ENCODE measurements around the gene BMP8A. TPM values are rescaled to one million over a fixed set of nuclear protein-coding genes. Genes with fewer than 3 reads are reported as not detected.
"Not testable (repeated sequence)": the region's sequence is repeated elsewhere in the genome, so short reads cannot be mapped to it uniquely, and the experiment has no call there.

The BMP8A gene
- total and polyA plus RNA-seq, 2 of the 8 experiments (the other 6 are each of a cell fraction or from before 2014, with no cell fraction given): 0.38 to 0.43 TPM

DNA sequence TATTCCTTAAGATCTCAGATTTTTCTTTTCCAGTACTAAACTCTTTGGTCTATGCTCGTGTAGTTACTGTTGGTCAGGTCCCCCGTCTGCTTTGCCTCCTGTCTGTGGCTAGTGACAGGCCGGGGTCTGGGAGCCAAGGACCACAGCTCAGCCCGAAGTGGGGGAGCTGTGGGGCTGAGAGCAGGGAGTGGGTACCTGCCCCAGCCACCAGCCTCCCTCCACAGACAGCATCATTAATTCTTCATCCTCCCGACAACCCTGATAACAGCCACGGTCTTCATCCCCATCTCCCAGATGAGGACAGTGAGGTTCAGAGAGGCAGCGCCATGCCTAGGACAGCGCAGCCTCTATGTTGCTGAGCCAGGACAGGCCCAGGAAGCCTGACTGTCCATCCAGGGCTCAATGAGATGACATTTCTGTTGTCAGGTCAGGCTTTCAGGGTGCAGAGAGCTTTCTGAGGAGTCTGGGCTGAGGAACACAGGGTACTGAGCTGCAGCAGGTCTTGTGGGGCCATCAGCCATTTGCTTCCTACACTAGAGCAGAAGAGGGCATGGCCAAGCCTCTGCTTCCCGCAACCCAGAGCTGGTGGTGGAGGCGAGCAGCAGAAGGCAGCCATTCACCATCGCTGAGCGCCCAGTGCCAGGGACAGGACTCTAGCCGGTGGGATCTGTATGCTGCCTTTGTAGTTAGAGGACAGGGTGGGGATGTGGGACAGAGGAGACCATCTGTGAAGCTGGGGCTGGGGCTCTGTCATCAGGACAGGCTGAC, 1.8 kb downstream of the BMP8A start:
- H3K36me3 ChIP-seq (ENCODE audit: control insufficient read depth in 2 of 4, insufficient read depth in 4 of 4, low read length in 3 of 4); H3K4me1 ChIP-seq (replicated peaks in 1 of 4; ENCODE audit: control insufficient read depth in 3 of 4, insufficient read depth in 4 of 4, low read length in 3 of 4); H4K20me1 ChIP-seq (replicated peaks in 1 of 2; ENCODE audit: control insufficient read depth in 1 of 2, insufficient read depth in 2 of 2, low read length in 2 of 2); H2BK15ac ChIP-seq (ENCODE audit: low read length); H3K23ac ChIP-seq (ENCODE audit: insufficient read length); H4K91ac ChIP-seq (replicated peaks; ENCODE audit: insufficient read length, low read length); H3K4me2 ChIP-seq (ENCODE audit: insufficient read depth in 1 of 2, low read depth in 2 of 2, low read length in 2 of 2); H3K79me1 ChIP-seq (ENCODE audit: low read depth, low read length); H2BK5ac ChIP-seq (ENCODE audit: low read depth, low read length); H2AFZ ChIP-seq (ENCODE audit: low read length); H3K4me3 ChIP-seq (ENCODE audit: extremely low read depth in 1 of 4, insufficient read depth in 2 of 4, low read depth in 3 of 4, low read length in 4 of 4); H2BK20ac ChIP-seq (ENCODE audit: low read length); H2AK5ac ChIP-seq (ENCODE audit: low read depth, low read length); H3K9me3 ChIP-seq (ENCODE audit: insufficient read depth in 2 of 2, low read depth in 1 of 2, low read length in 1 of 2); H3K4ac ChIP-seq (replicated peaks; ENCODE audit: insufficient read length, low read depth, low read length); H2BK120ac ChIP-seq (replicated peaks; ENCODE audit: low read depth, low read length); H3K79me2 ChIP-seq (ENCODE audit: control insufficient read depth in 1 of 2, insufficient read depth in 2 of 2, low read length in 2 of 2); H3K14ac ChIP-seq (ENCODE audit: insufficient read length); POLR2A ChIA-PET (ENCODE audit: partially characterized antibody); H3K27ac ChIP-seq (ENCODE audit: low read depth, low read length); H3K9ac ChIP-seq (replicated peaks in 1 of 4; ENCODE audit: extremely low read depth in 1 of 4, low read depth in 3 of 4, low read length in 3 of 4); H4K5ac ChIP-seq (ENCODE audit: insufficient read length, low read depth, low read length); H2BK12ac ChIP-seq (ENCODE audit: low read depth, low read length); H4K8ac ChIP-seq (ENCODE audit: extremely low read depth, insufficient read depth, low read length); FAIRE-seq; H3K56ac ChIP-seq (replicated peaks; ENCODE audit: insufficient read length, low read depth, low read length); DNase-seq (ENCODE audit: low read depth in 1 of 2, low spot score in 2 of 2); H3K23me2 ChIP-seq (ENCODE audit: low read depth, low read length); H3K18ac ChIP-seq (ENCODE audit: extremely low read depth, low read length): not testable (repeated sequence)
- peaks cover 18 to 49% (median 43%) of the 10 kb centered on the region in 4 experiments for H3K27me3 ChIP-seq (replicated peaks in 1 of 4; ENCODE audit: control insufficient read depth in 3 of 4, extremely low read depth in 1 of 4, insufficient read depth in 3 of 4, low read length in 3 of 4)
- TF ChIP-seq EZH2 (IDR thresholded peaks at IDR 0.05; ENCODE audit: low read depth, low read length, severe bottlenecking): peak; percentile 37
- WGBS, 2 experiments (ENCODE audit: extremely low coverage in 1 of 2, insufficient coverage in 1 of 2, insufficient read length in 1 of 2, insufficient replicate concordance in 2 of 2, low coverage in 1 of 2, low lambda C conversion rate in 2 of 2, missing lambda C conversion rate in 1 of 2): 86% methylated on average over 13 of the region's 13 CpGs; no CpG with 5 or more reads in 1 of the 2 experiments
- CTCF ChIA-PET (ENCODE audit: partially characterized antibody): interaction anchor here (0.9 to 1.4 kb wide), 3 partner anchors 46 to 66 kb away, joined by 3 to 11 read pairs (median 3); no protein-coding TSS in a partner anchor

Measured in H1 (cell line).